Nephron (organoid): ENCODE results near the gene SPEG.

ENCODE experiments used
- H3K27ac Mint-ChIP-seq, 3 experiments: 2 replicates each; pipeline ENCODE4 v1.8.0; 2020; ENCODE audit warnings: mixed read lengths in 3 of 3, mild to moderate bottlenecking in 2 of 3, moderate library complexity in 1 of 3
- H3K27me3 Mint-ChIP-seq: 2 replicates; pipeline ENCODE4 v1.8.0; 2021; ENCODE audit warnings: low read depth, mild to moderate bottlenecking, moderate library complexity, mixed read lengths
- H3K36me3 Mint-ChIP-seq: 2 replicates; pipeline ENCODE4 v1.8.0; 2020; ENCODE audit warnings: low read depth, mixed read lengths
- H3K4me1 Mint-ChIP-seq: 2 replicates; pipeline ENCODE4 v1.8.0; 2020; ENCODE audit warnings: mixed read lengths
- H3K4me3 Mint-ChIP-seq, 3 experiments: 2 replicates each; pipeline ENCODE4 v1.8.0; 2020; ENCODE audit warnings: mild to moderate bottlenecking in 3 of 3, mixed read lengths in 3 of 3, moderate library complexity in 2 of 3
- H3K9me3 Mint-ChIP-seq: 2 replicates; pipeline ENCODE4 v1.8.0; 2020; ENCODE audit warnings: mixed read lengths
- TF ChIP-seq, protein P1 (sequence below), 3 experiments: fragments of 200-600 bp; sonication (generic); IDR thresholded peaks; one replicate each; pipeline ENCODE4 v1.5.0; 2021; ENCODE audit warnings: antibody characterized with exemption in 3 of 3; ENCODE audit not compliant: unreplicated experiment in 3 of 3

The SPEG gene

GRCh38 chr2:219519526-219519916, 84.9 kb downstream of the SPEG start:
- peak overlapping the region in 1 of 3 experiments; percentile 6 for H3K27ac Mint-ChIP-seq
- H3K4me1 Mint-ChIP-seq, result peaks cover 68% of the 10 kb centered on the region
- H3K4me3 Mint-ChIP-seq, result peak overlapping the region in 1 of 3 experiments; percentile 0
- no peaks in the 10 kb centered on the region for H3K9me3 Mint-ChIP-seq
- H3K36me3 Mint-ChIP-seq, result no peaks in the 10 kb centered on the region
- TF ChIP-seq, protein P1, sequence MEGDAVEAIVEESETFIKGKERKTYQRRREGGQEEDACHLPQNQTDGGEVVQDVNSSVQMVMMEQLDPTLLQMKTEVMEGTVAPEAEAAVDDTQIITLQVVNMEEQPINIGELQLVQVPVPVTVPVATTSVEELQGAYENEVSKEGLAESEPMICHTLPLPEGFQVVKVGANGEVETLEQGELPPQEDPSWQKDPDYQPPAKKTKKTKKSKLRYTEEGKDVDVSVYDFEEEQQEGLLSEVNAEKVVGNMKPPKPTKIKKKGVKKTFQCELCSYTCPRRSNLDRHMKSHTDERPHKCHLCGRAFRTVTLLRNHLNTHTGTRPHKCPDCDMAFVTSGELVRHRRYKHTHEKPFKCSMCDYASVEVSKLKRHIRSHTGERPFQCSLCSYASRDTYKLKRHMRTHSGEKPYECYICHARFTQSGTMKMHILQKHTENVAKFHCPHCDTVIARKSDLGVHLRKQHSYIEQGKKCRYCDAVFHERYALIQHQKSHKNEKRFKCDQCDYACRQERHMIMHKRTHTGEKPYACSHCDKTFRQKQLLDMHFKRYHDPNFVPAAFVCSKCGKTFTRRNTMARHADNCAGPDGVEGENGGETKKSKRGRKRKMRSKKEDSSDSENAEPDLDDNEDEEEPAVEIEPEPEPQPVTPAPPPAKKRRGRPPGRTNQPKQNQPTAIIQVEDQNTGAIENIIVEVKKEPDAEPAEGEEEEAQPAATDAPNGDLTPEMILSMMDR (IDR thresholded peaks at IDR 0.05; ENCODE audit: unreplicated experiment in 3 of 3), result no peak
- H3K27me3 Mint-ChIP-seq, result peaks cover 43% of the 10 kb centered on the region

GRCh38 chr2:219520079-219520478, 85.4 kb downstream of the SPEG start:
- TF ChIP-seq, protein P1 (IDR thresholded peaks at IDR 0.05; ENCODE audit: unreplicated experiment in 3 of 3), result no peak
- Mint-ChIP-seq H3K36me3 (no peaks in the 10 kb centered on the region), H3K4me1 (peaks cover 71% of the 10 kb centered on the region), H3K9me3 (no peaks in the 10 kb centered on the region), H3K27ac (no peak overlapping the region), H3K27me3 (peaks cover 39% of the 10 kb centered on the region), H3K4me3 (peak overlapping the region in 1 of 3 experiments; percentile 0)

- Mint-ChIP-seq H3K4me1 (peaks cover 75% of the 10 kb centered on the region), H3K27ac (peak overlapping the region; percentile 25 to 50 (median 39)), H3K9me3 (no peaks in the 10 kb centered on the region), H3K36me3 (no peaks in the 10 kb centered on the region), H3K4me3 (peak overlapping the region; percentile 63 to 73 (median 66)), H3K27me3 (peaks cover 35% of the 10 kb centered on the region)
- TF ChIP-seq, protein P1 (IDR thresholded peaks at IDR 0.05; ENCODE audit: unreplicated experiment in 3 of 3), result peak; percentile 60 to 80 (median 65)
Observed at GRCh38 chr2:219521066-219521880, 86.6 kb downstream of the SPEG start.

GRCh38 chr2:219522111-219523030, 87.7 kb downstream of the SPEG start:
- H3K4me3 Mint-ChIP-seq, result peak overlapping the region; percentile 63 to 73 (median 66)
- H3K27me3 Mint-ChIP-seq, result peaks cover 33% of the 10 kb centered on the region
- TF ChIP-seq, protein P1 (IDR thresholded peaks at IDR 0.05; ENCODE audit: unreplicated experiment in 3 of 3), result no peak
- H3K9me3 Mint-ChIP-seq, result no peaks in the 10 kb centered on the region
- no peaks in the 10 kb centered on the region for H3K36me3 Mint-ChIP-seq
- H3K27ac Mint-ChIP-seq, result peak overlapping the region; percentile 25 to 58 (median 26)
- H3K4me1 Mint-ChIP-seq, result peaks cover 71% of the 10 kb centered on the region

GRCh38 chr2:219523031-219523671, 88.5 kb downstream of the SPEG start:
- TF ChIP-seq, protein P1 (IDR thresholded peaks at IDR 0.05; ENCODE audit: unreplicated experiment in 3 of 3), result no peak
- Mint-ChIP-seq H3K27ac (peak overlapping the region; percentile 26 to 58 (median 54)), H3K9me3 (no peaks in the 10 kb centered on the region), H3K27me3 (peaks cover 33% of the 10 kb centered on the region), H3K4me3 (peak overlapping the region; percentile 50 to 59 (median 50)), H3K36me3 (no peaks in the 10 kb centered on the region), H3K4me1 (peaks cover 69% of the 10 kb centered on the region)
